Peyer's patch (tissue), 4 donors: Measurements from ENCODE around the gene RPS10. TPM values are rescaled to one million over a fixed set of nuclear protein-coding genes. Genes with fewer than 3 reads are reported as not detected.
A peak's percentile ranks its signal among the peaks of the same experiment; 100 is the strongest.

Source experiments
- DNase-seq, 3 donors: peaks; one replicate each; pipeline ENCODE4 v3.0.0-alpha.2; 2017 to 2019
- H3K27ac ChIP-seq, 4 donors: fragments of 200-600 bp; sonication (generic); one replicate each; pipeline ENCODE4 v1.5.1; 2016 to 2019
- H3K27me3 ChIP-seq, 2 donors: fragments of 200-600 bp; sonication (generic); one replicate each; pipeline ENCODE4 v1.5.1; 2019
- H3K36me3 ChIP-seq, 3 donors: fragments of 200-600 bp; sonication (generic); one replicate each; pipeline ENCODE4 v1.5.1; 2016 to 2019
- H3K4me1 ChIP-seq, 4 donors: fragments of 200-600 bp; sonication (generic); one replicate each; pipeline ENCODE4 v1.5.1; 2016 to 2019
- H3K4me3 ChIP-seq, 4 donors: fragments of 200-600 bp; sonication (generic); 1 replicate in 3 of 4; 2 replicates in 1 of 4; pipeline ENCODE4 v1.5.1; 2016 to 2019; ENCODE audit warnings: mild to moderate bottlenecking in 1 of 4
- H3K9me3 ChIP-seq, 4 donors: fragments of 200-600 bp; sonication (generic); one replicate each; pipeline ENCODE4 v1.5.1; 2016 to 2019; ENCODE audit warnings: mild to moderate bottlenecking in 1 of 4
- CTCF ChIP-seq, 6 experiments: fragments of 450-650 bp in 4 of 6; fragments of 200-600 bp in 2 of 6; sonication (generic) in 1 of 6; IDR thresholded peaks; one replicate each; pipeline ENCODE4 v1.5.1; 2017 to 2019; ENCODE audit warnings: antibody characterized with exemption in 6 of 6, mild to moderate bottlenecking in 3 of 6, moderate library complexity in 1 of 6
- POLR2A ChIP-seq, 2 donors: fragments of 450-650 bp; IDR thresholded peaks; one replicate each; pipeline ENCODE4 v1.5.1; 2017; ENCODE audit warnings: antibody characterized with exemption in 2 of 2, mild to moderate bottlenecking in 2 of 2, moderate library complexity in 2 of 2
- total RNA-seq, 4 donors: library from RNA; depleted of rRNA; stranded (reverse); fragments of >200 nt; gene quantifications; one replicate each; pipeline ENCODE4 v1.1.0, GENCODE V29; 2016

The RPS10 gene
- total RNA-seq, result 1,000 to 10,000 TPM in 2 of 4 donors, 100 to 1,000 TPM in 2; 729 to 2,642 (median 1,002) TPM

GRCh38 chr6:34425498-34426410 is at the start of gene RPS10:
Gene RPS10 (minus strand): TSS chr6:34426069. CDS start chr6:34425221, 848 bp downstream.
- H3K9me3 ChIP-seq, result no peaks in the 10 kb centered on the region
- H3K36me3 ChIP-seq, result peaks cover 0 to 40% (median 3%) of the 10 kb centered on the region in 3 donors
- H3K4me3 ChIP-seq, result peak within 1 kb of the TSS; percentile 47 to 83 (median 76)
- peak; percentile 73 to 75 for TF ChIP-seq POLR2A (IDR thresholded peaks at IDR 0.05)
- TF ChIP-seq CTCF (IDR thresholded peaks at IDR 0.05), result no peak
- peak within 1 kb of the TSS; percentile 76 to 83 (median 78) for H3K27ac ChIP-seq
- DNase-seq, result peak; percentile 82 to 95 (median 95)
- peaks cover 0 to 12% (median 3%) of the 10 kb centered on the region in 4 donors for H3K4me1 ChIP-seq
- no peaks in the 10 kb centered on the region for H3K27me3 ChIP-seq

GRCh38 chr6:34475238-34475682 is 49.4 kb upstream of the RPS10 start:
- Histone ChIP-seq H3K4me1 (no peaks in the 10 kb centered on the region), H3K27me3 (no peaks in the 10 kb centered on the region), H3K27ac (no peak overlapping the region), H3K9me3 (no peaks in the 10 kb centered on the region), H3K4me3 (no peak overlapping the region), H3K36me3 (no peaks in the 10 kb centered on the region)
- TF ChIP-seq POLR2A (IDR thresholded peaks at IDR 0.05) (no peak), CTCF (IDR thresholded peaks at IDR 0.05) (no peak)
- DNase-seq, result no peak

GRCh38 chr6:34474754-34475153 is 48.9 kb upstream of the RPS10 start:
- no peak overlapping the region for H3K27ac ChIP-seq
- no peak for TF ChIP-seq POLR2A (IDR thresholded peaks at IDR 0.05)
- TF ChIP-seq CTCF (IDR thresholded peaks at IDR 0.05), result no peak

GRCh38 chr6:34473967-34474366 is 48.1 kb upstream of the RPS10 start:
- no peak for TF ChIP-seq POLR2A (IDR thresholded peaks at IDR 0.05)
- no peak for TF ChIP-seq CTCF (IDR thresholded peaks at IDR 0.05)
- Histone ChIP-seq H3K27ac (no peak overlapping the region), H3K27me3 (no peaks in the 10 kb centered on the region), H3K4me1 (no peaks in the 10 kb centered on the region), H3K4me3 (no peak overlapping the region), H3K9me3 (no peaks in the 10 kb centered on the region), H3K36me3 (no peaks in the 10 kb centered on the region)
- DNase-seq, result no peak

More at GRCh38 chr6:34474754-34475153, 48.9 kb upstream of the RPS10 start:
- Histone ChIP-seq H3K36me3 (no peaks in the 10 kb centered on the region), H3K9me3 (no peaks in the 10 kb centered on the region), H3K4me3 (no peak overlapping the region), H3K27me3 (no peaks in the 10 kb centered on the region), H3K4me1 (no peaks in the 10 kb centered on the region)
- DNase-seq, result no peak

- TF ChIP-seq CTCF (IDR thresholded peaks at IDR 0.05) (no peak), POLR2A (IDR thresholded peaks at IDR 0.05) (no peak)
Measured at GRCh38 chr6:34472425-34472824, 46.6 kb upstream of the RPS10 start.

More at GRCh38 chr6:34472425-34472824, 46.6 kb upstream of the RPS10 start:
- Histone ChIP-seq H3K27ac (no peak overlapping the region), H3K4me3 (no peak overlapping the region), H3K9me3 (no peaks in the 10 kb centered on the region), H3K36me3 (no peaks in the 10 kb centered on the region), H3K27me3 (no peaks in the 10 kb centered on the region), H3K4me1 (no peaks in the 10 kb centered on the region)
- no peak for DNase-seq
